Heart left ventricle (tissue), 16 donors: ENCODE data around the gene TBC1D5. TPM values are rescaled to one million over a fixed set of nuclear protein-coding genes. Genes with fewer than 3 reads are reported as not detected.

Experiments used
- ATAC-seq, 4 donors: fragments of 200-7000 bp; cut with Tn5 transposase; one replicate each; pipeline ENCODE4 v1.9.1; 2020 to 2022; ENCODE audit warnings: moderate library complexity in 4 of 4, mild to moderate bottlenecking in 3 of 4, moderate number of reproducible peaks in 1 of 4
- DNase-seq, 5 donors: peaks; one replicate each; pipeline ENCODE4 v3.0.0-alpha.2; 2020
- H3K27ac ChIP-seq, 12 donors: fragments of 200-600 bp; sonication (generic) in 4 of 12; one replicate each; pipeline versions ENCODE4 v1.5.0 to v1.8.0; 2016 to 2022; ENCODE audit warnings: mild to moderate bottlenecking in 2 of 12
- H3K27me3 ChIP-seq, 9 donors: fragments of 200-600 bp; sonication (generic) in 2 of 9; one replicate each; pipeline versions ENCODE4 v1.5.1 to v1.8.0; 2016 to 2022; ENCODE audit warnings: mild to moderate bottlenecking in 3 of 9
- H3K36me3 ChIP-seq, 9 donors: fragments of 200-600 bp; sonication (generic) in 2 of 9; one replicate each; pipeline versions ENCODE4 v1.5.0 to v1.8.0; 2018 to 2022; ENCODE audit warnings: mild to moderate bottlenecking in 2 of 9
- H3K4me1 ChIP-seq, 12 donors: fragments of 200-600 bp; sonication (generic) in 4 of 12; one replicate each; pipeline versions ENCODE4 v1.5.0 to v1.8.0; 2016 to 2022; ENCODE audit warnings: mild to moderate bottlenecking in 3 of 12
- H3K4me3 ChIP-seq, 12 donors: fragments of 200-600 bp; sonication (generic) in 4 of 12; one replicate each; pipeline versions ENCODE4 v1.5.0 to v1.8.0; 2017 to 2022; ENCODE audit warnings: mild to moderate bottlenecking in 9 of 12, moderate library complexity in 4 of 12
- H3K9me3 ChIP-seq, 12 donors: fragments of 200-600 bp; sonication (generic) in 4 of 12; one replicate each; pipeline versions ENCODE4 v1.5.0 to v1.8.0; 2016 to 2022; ENCODE audit warnings: mild to moderate bottlenecking in 1 of 12
- CTCF ChIP-seq, 12 donors: fragments of 200-600 bp; sonication (generic) in 4 of 12; IDR thresholded peaks; one replicate each; pipeline versions ENCODE4 v1.5.0 to v1.8.0; 2018 to 2022; ENCODE audit warnings: antibody characterized with exemption in 12 of 12, mild to moderate bottlenecking in 5 of 12
- POLR2A ChIP-seq, 2 donors: fragments of 450-650 bp; IDR thresholded peaks; one replicate each; pipeline ENCODE4 v1.6.1; 2017; ENCODE audit warnings: antibody characterized with exemption in 2 of 2, mild to moderate bottlenecking in 2 of 2, moderate library complexity in 2 of 2
- WGBS, 4 donors: extraction: QIAGEN DNeasy Blood & Tissue Kit in 2 of 4; methylation state at CpG; one replicate each; pipeline versions ENCODE4 v1.1.5 to v1.1.7; 2013 to 2018; 5-methylcytosine and 5-hydroxymethylcytosine counted together
- intact Hi-C, 10 donors: fragments of 100-400 bp; cut with DNase I; formaldehyde crosslinking; loops; one replicate each; pipeline versions ENCODE4 v1.11.1 to v1.14.2; 2022
- polyA plus RNA-seq, 2 donors: library from polyadenylated mRNA; stranded (reverse); fragments of 200-250 nt; gene quantifications; one replicate each; pipeline ENCODE4 v1.2.3, GENCODE V29; 2013
- total RNA-seq, 9 donors: library from RNA; depleted of rRNA in 2 of 9; stranded (reverse); fragments of >200 nt in 2 of 9; fragmentation: NEBNext Ultra II Directional in 3 of 9; extraction: Animal tissue kit (Norgen Biotek cat#: 25700) in 3 of 9; gene quantifications; one replicate each; pipeline versions ENCODE4 v1.1.0 to v1.2.4, GENCODE V29; 2016 to 2023
- donor health status: ischemic (EF 13 %, LVEDD 7.1; RV severe dilation, severe dysfunction).
- donor health status: healthy with polysubstance abuse.
- donor health status: DM: no; HTN: yes; CAD: no.
- donor health status: DM: no; HTN: no; CAD: no.
- donor health status: ischemic (EF 25% LVEDD 6.9; RV normal size, moderate dysfunction).
- donor health status: ischemic (EF 25% LVEDD 5.7; RV mildly dilated, moderate dysfunction).
- donor health status: healthy.
- donor health status: DM: yes; HTN: yes; CAD: no.
- donor health status: ischemic (EF 35%, LVEDD 5.7; RV mildly dilated, moderate dysfunction).
- donor health status: nonischemic (EF 11% LVEDD 7.7; RV severe dilation, severe dysfunction).
- donor health status: DM: yes; HTN: yes; CAD: no.
- donor health status: PGD.
- donor health status: ischemic (EF 29% LVEDD 5.4; RV normal size, mild dysfunction).
- donor health status: nonischemic (EF 23%, LVEDD 6.1; RV moderate dilation, normal function).

The TBC1D5 gene
- total and polyA plus RNA-seq, 11 donors: 5.8 to 48.3 (median 31.1) TPM

GRCh38 chr3:17138246-17139039, 604.0 kb downstream of the TBC1D5 start:
- Histone ChIP-seq H3K4me3 (no peak overlapping the region), H3K27ac (no peak overlapping the region), H3K36me3 (no peaks in the 10 kb centered on the region), H3K4me1 (peaks cover 0 to 31% (median 12%) of the 10 kb centered on the region in 12 donors), H3K9me3 (peaks cover 0 to 9% (median 0%) of the 10 kb centered on the region in 12 donors), H3K27me3 (no peaks in the 10 kb centered on the region)
- DNase-seq: no peak
- intact Hi-C loops: loop anchor here in 2 of 10 donors (5.0 to 10.0 kb wide), 3 partner anchors 101 to 254 kb away; partner anchors contain the start of gene PLCL2 (in 1 of the 2)
- ATAC-seq: no peak
- WGBS, 4 donors: 87 to 93% (median 89%) methylated on average over 7 of the region's 7 CpGs
- no peak for TF ChIP-seq CTCF (IDR thresholded peaks at IDR 0.05)
- no peak for TF ChIP-seq POLR2A (IDR thresholded peaks at IDR 0.05)

DNA sequence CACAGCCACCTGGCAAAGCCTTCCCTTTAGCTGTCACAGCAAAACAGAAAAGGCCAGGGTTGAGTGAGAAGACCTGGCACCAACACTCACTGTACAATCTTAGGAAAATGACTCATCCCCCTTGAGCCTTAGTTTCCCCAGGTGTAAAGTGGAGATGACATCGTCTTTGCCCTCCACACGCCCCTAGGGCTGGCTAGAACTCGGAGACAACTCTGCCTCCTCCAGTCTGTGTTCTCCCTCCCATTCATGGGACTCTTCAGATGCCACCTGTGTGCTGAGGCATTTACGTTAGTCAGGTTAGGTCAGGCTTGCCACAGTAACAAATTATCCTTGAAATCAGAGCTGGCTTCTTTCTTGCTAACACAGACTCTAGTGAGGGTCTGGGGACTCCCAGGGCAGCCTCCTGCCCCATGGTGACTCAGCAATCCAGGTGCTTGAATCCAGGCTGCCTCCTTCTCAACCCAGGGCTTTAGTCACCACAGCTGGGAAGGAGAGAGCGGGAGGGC, 605.1 kb downstream of the TBC1D5 start:
- DNase-seq (no peak), ATAC-seq (no peak)
- no peak overlapping the region for H3K4me3 ChIP-seq
- intact Hi-C loops: loop anchor here in 2 of 10 donors (5.0 to 10.0 kb wide), 3 partner anchors 100 to 253 kb away; partner anchors contain the start of gene PLCL2 (in 1 of the 2)
- WGBS, 4 donors: 91 to 96% (median 92%) methylated on average over 5 of the region's 5 CpGs
- no peaks in the 10 kb centered on the region for H3K27me3 ChIP-seq
- no peaks in the 10 kb centered on the region for H3K36me3 ChIP-seq
- TF ChIP-seq CTCF (IDR thresholded peaks at IDR 0.05): no peak
- TF ChIP-seq POLR2A (IDR thresholded peaks at IDR 0.05): no peak
- H3K9me3 ChIP-seq: peaks cover 0 to 9% (median 0%) of the 10 kb centered on the region in 12 donors
- H3K27ac ChIP-seq: peak overlapping the region in 1 of 12 donors; percentile 62
- H3K4me1 ChIP-seq: peaks cover 0 to 31% (median 12%) of the 10 kb centered on the region in 12 donors

DNA sequence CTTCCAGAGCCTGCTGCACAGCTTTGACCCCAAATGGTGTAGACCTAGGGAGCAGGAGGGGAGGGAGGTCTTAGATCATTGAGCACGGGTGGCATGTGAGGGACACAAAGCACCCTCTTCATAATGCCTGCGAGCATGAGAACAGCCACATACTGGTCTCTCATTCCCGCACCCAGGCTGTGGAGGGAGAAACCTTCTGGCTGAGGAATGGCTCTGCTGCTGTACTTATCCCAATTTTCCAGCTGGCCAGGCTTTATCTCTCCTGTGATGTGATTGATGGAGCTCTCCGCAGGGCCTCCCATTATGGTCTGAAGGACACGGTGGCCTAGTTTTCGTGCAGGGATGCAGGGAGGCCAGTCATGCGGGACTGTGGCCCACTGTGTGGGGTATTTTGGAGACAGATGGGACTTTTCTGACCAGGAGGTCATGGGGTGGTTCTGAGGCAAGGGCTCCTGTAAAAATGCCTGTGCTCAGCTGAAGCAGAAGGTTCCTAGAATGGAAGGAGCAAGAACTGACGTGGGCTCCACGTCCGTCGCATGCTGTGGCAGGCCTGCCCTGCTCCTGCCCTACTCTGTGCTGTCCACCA, 606.2 kb downstream of the TBC1D5 start:
- peaks cover 0 to 9% (median 0%) of the 10 kb centered on the region in 12 donors for H3K9me3 ChIP-seq
- H3K27ac ChIP-seq: peak overlapping the region in 11 of 12 donors; percentile 43 to 78 (median 62)
- ATAC-seq (peak; percentile 67 to 78 (median 71)), DNase-seq (peak in 4 of 5 donors; percentile 43 to 81 (median 64))
- 10 to 51% (median 41%) methylated on average over 8 to 11 of the region's 11 CpGs for WGBS, 4 donors
- intact Hi-C loops: loop anchor here in 2 of 10 donors (5.0 to 10.0 kb wide), 3 partner anchors 99 to 251 kb away; partner anchors contain the start of gene PLCL2 (in 1 of the 2)
- TF ChIP-seq CTCF (IDR thresholded peaks at IDR 0.05) (no peak), POLR2A (IDR thresholded peaks at IDR 0.05) (no peak)
- H3K36me3 ChIP-seq: no peaks in the 10 kb centered on the region
- H3K4me3 ChIP-seq: no peak overlapping the region
- peaks cover 0 to 29% (median 11%) of the 10 kb centered on the region in 12 donors for H3K4me1 ChIP-seq
- H3K27me3 ChIP-seq: no peaks in the 10 kb centered on the region

- peak overlapping the region in 11 of 12 donors; percentile 43 to 78 (median 62) for H3K27ac ChIP-seq
- H3K27me3 ChIP-seq: no peaks in the 10 kb centered on the region
- DNase-seq (no peak), ATAC-seq (peak in 2 of 4 donors; percentile 27 to 49)
- intact Hi-C loops: loop anchor here in 2 of 10 donors (5.0 to 10.0 kb wide), 3 partner anchors 98 to 251 kb away; partner anchors contain the start of gene PLCL2 (in 1 of the 2)
- TF ChIP-seq CTCF (IDR thresholded peaks at IDR 0.05) (no peak), POLR2A (IDR thresholded peaks at IDR 0.05) (no peak)
- H3K4me3 ChIP-seq: no peak overlapping the region
- H3K9me3 ChIP-seq: peaks cover 0 to 9% (median 0%) of the 10 kb centered on the region in 12 donors
- no peaks in the 10 kb centered on the region for H3K36me3 ChIP-seq
- H3K4me1 ChIP-seq: peaks cover 0 to 25% (median 10%) of the 10 kb centered on the region in 12 donors
These were observed 606.7 kb downstream of the TBC1D5 start for GRCh38 chr3:17135696-17136095.
